Upper lobe of right lung (tissue), 1 donor: ENCODE measurements around the gene ALB. TPM values are rescaled to one million over a fixed set of nuclear protein-coding genes. Genes with fewer than 3 reads are reported as not detected.

Source experiments
- ATAC-seq: fragments of 200-7000 bp; cut with Tn5 transposase; one replicate; pipeline ENCODE4 v1.9.1; 2020; ENCODE audit warnings: mild to moderate bottlenecking, moderate library complexity
- DNase-seq: peaks from one replicate; pipeline ENCODE4 v3.0.0-alpha.2; 2020
- H3K27ac ChIP-seq: fragments of 200-600 bp; one replicate; pipeline ENCODE4 v1.8.0; 2022
- H3K27me3 ChIP-seq: fragments of 200-600 bp; one replicate; pipeline ENCODE4 v1.8.0; 2022; ENCODE audit warnings: mild to moderate bottlenecking
- H3K36me3 ChIP-seq: fragments of 200-600 bp; one replicate; pipeline ENCODE4 v1.8.0; 2022
- H3K4me1 ChIP-seq: fragments of 200-600 bp; one replicate; pipeline ENCODE4 v1.8.0; 2022
- H3K4me3 ChIP-seq: fragments of 200-600 bp; one replicate; pipeline ENCODE4 v1.8.0; 2022; ENCODE audit warnings: mild to moderate bottlenecking
- H3K9me3 ChIP-seq: fragments of 200-600 bp; one replicate; pipeline ENCODE4 v1.8.0; 2022
- intact Hi-C: fragments of 100-400 bp; cut with DNase I; formaldehyde crosslinking; loops from one replicate; pipeline ENCODE4 v1.11.0; 2022
- total RNA-seq: library from RNA; stranded (reverse); fragmentation: NEBNext Ultra II Directional; extraction: Animal tissue kit (Norgen Biotek cat#: 25700); gene quantifications from one replicate; pipeline ENCODE4 v1.2.1, GENCODE V29; 2021
- TF ChIP-seq, protein P1 (sequence below): fragments of 200-600 bp; IDR thresholded peaks from one replicate; pipeline ENCODE4 v1.8.0; 2022; ENCODE audit warnings: antibody characterized with exemption
- donor health status: DM: no; HTN: yes; CAD: no; lungs with severe emphysema.

Gene ALB
- total RNA-seq, 1 donor from 2014 or later: 2.9 TPM

DNA sequence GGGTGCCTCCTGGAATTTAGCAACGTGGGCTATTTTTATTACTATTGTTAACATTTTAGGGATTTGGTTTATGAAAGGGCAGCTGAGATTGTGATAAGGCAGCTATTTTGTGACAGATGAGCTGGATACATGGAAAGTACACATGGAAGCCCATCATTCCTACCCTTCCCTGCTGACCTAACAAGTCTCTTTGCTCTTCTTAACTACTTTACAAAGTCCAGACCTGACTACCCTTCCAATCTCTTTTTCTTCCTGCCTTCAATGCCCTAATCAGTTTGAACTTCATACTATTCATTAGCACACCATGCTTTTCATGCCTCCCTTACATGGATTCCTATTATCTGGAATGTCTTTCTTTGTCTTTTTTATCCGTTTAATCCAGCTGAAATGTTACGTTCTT, 22.6 kb downstream of the ALB start:
- no peaks in the 10 kb centered on the region for H3K9me3 ChIP-seq
- no peaks in the 10 kb centered on the region for H3K4me1 ChIP-seq
- DNase-seq (no peak), ATAC-seq (no peak)
- H3K27me3 ChIP-seq: no peaks in the 10 kb centered on the region
- no peak overlapping the region for H3K4me3 ChIP-seq
- H3K27ac ChIP-seq: no peak overlapping the region
- intact Hi-C loops: no loop called here
- no peaks in the 10 kb centered on the region for H3K36me3 ChIP-seq
- TF ChIP-seq, protein P1, sequence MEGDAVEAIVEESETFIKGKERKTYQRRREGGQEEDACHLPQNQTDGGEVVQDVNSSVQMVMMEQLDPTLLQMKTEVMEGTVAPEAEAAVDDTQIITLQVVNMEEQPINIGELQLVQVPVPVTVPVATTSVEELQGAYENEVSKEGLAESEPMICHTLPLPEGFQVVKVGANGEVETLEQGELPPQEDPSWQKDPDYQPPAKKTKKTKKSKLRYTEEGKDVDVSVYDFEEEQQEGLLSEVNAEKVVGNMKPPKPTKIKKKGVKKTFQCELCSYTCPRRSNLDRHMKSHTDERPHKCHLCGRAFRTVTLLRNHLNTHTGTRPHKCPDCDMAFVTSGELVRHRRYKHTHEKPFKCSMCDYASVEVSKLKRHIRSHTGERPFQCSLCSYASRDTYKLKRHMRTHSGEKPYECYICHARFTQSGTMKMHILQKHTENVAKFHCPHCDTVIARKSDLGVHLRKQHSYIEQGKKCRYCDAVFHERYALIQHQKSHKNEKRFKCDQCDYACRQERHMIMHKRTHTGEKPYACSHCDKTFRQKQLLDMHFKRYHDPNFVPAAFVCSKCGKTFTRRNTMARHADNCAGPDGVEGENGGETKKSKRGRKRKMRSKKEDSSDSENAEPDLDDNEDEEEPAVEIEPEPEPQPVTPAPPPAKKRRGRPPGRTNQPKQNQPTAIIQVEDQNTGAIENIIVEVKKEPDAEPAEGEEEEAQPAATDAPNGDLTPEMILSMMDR: no peak

DNA sequence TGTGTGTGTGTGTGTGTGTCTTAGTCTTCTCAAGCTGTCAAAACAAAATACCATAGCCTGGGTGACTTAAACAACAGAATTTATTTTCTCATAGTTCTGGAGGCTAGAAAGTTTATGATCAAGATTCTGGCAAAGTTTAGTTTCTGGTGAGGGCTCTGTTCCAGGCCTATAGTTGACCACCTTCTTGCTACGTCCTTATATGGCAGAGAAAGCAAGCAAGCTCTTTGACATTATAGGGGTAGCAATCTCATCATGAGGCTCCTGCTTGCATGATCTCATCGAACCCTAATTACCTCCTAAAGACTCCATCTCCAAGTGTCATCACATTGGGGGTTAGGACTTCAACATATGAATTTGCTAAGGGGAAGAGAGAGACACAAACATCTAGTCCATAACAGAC, 25.0 kb downstream of the ALB start:
- TF ChIP-seq, protein P1: no peak
- DNase-seq (no peak), ATAC-seq (no peak)
- Histone ChIP-seq H3K27ac (no peak overlapping the region), H3K27me3 (no peaks in the 10 kb centered on the region), H3K9me3 (no peaks in the 10 kb centered on the region), H3K36me3 (no peaks in the 10 kb centered on the region), H3K4me1 (no peaks in the 10 kb centered on the region), H3K4me3 (no peak overlapping the region)
- intact Hi-C loops: no loop called here

DNA sequence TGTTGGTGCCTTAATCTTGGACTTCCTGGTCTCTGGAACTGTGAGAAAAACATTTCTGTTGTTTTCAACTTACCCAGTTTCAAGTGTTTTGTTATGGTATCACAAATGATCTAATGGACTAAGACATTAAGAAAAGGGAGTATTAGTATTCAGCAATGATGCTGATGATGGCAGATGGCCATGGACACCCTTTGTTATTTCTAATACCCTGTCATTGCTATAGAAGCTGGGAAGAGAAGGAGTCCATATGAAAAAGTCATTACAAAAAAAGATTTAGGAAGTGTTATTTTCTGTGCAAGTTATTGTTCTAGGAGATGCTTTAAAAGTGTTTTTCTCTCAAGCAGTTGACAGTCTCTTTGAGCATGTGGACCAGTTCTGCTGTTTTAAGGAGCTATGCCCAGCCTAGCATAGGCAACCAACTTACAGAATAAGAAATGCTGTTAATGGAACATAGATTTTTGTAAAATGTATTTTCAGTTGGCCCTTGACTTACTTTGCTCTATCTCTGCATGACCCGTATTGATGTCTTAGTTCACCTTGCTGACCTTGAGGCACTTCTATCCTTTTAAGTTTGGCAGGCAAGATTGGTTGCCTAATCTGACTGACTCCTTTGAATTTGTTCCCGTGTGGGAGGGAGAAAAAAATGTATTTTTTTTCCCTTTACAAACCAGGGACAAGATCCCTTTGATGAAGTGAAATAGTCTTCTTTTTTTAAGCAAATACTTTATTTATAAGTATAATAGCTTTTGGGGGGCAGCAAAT, 25.9 kb downstream of the ALB start:
- Histone ChIP-seq H3K9me3 (no peaks in the 10 kb centered on the region), H3K27me3 (no peaks in the 10 kb centered on the region)
- intact Hi-C loops: no loop called here

DNA sequence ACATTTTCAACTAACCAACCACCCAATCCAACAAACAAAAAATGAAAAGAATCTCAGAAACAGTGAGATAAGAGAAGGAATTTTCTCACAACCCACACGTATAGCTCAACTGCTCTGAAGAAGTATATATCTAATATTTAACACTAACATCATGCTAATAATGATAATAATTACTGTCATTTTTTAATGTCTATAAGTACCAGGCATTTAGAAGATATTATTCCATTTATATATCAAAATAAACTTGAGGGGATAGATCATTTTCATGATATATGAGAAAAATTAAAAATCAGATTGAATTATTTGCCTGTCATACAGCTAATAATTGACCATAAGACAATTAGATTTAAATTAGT, 27.7 kb downstream of the ALB start:
- H3K4me3 ChIP-seq: no peak overlapping the region
- DNase-seq: no peak
- TF ChIP-seq, protein P1: no peak
- ATAC-seq: no peak
- no peaks in the 10 kb centered on the region for H3K36me3 ChIP-seq
- no peaks in the 10 kb centered on the region for H3K9me3 ChIP-seq
- H3K4me1 ChIP-seq: no peaks in the 10 kb centered on the region
- H3K27me3 ChIP-seq: no peaks in the 10 kb centered on the region
- intact Hi-C loops: no loop called here
- no peak overlapping the region for H3K27ac ChIP-seq

More for the DNA sequence above, 25.9 kb downstream of the ALB start:
- Histone ChIP-seq H3K4me1 (no peaks in the 10 kb centered on the region), H3K4me3 (no peak overlapping the region), H3K27ac (no peak overlapping the region), H3K36me3 (no peaks in the 10 kb centered on the region)
- TF ChIP-seq, protein P1: no peak
- ATAC-seq: no peak
- DNase-seq: no peak

DNA sequence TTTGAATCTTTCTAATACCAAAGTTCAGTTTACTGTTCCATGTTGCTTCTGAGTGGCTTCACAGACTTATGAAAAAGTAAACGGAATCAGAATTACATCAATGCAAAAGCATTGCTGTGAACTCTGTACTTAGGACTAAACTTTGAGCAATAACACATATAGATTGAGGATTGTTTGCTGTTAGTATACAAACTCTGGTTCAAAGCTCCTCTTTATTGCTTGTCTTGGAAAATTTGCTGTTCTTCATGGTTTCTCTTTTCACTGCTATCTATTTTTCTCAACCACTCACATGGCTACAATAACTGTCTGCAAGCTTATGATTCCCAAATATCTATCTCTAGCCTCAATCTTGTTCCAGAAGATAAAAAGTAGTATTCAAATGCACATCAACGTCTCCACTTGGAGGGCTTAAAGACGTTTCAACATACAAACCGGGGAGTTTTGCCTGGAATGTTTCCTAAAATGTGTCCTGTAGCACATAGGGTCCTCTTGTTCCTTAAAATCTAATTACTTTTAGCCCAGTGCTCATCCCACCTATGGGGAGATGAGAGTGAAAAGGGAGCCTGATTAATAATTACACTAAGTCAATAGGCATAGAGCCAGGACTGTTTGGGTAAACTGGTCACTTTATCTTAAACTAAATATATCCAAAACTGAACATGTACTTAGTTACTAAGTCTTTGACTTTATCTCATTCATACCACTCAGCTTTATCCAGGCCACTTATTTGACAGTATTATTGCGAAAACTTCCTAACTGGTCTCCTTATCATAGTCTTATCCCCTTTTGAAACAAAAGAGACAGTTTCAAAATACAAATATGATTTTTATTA, 28.3 kb downstream of the ALB start:
- H3K27ac ChIP-seq: no peak overlapping the region
- H3K36me3 ChIP-seq: no peaks in the 10 kb centered on the region
- TF ChIP-seq, protein P1: no peak
- H3K9me3 ChIP-seq: no peaks in the 10 kb centered on the region
- no peaks in the 10 kb centered on the region for H3K27me3 ChIP-seq
- intact Hi-C loops: no loop called here
- H3K4me1 ChIP-seq: no peaks in the 10 kb centered on the region
- DNase-seq (no peak), ATAC-seq (no peak)
- H3K4me3 ChIP-seq: no peak overlapping the region
